ENCODE data around the gene TSPAN3.

The TSPAN3 gene

DNA sequence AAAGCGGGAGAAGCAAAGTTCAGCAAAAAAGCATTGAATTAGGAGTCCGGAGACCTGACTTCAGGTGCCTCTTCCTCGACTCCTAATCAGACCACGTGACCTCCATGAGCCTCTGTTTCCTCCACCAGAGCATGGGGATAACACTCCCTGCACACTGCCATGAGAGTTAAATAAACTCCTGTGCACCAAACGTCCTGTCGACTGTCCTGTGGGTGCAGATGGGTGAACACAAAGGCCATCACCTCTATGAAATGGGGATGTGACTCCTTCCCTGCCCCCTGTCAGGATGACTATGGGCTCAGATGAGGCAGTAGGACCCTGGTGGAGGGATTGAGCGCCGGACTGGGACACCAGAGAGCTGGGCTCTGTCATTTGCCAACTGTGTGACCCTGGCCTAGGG lies 13.5 kb upstream of the TSPAN3 start:
- no peak for DNase-seq (ENCODE audit: low read depth)

DNA sequence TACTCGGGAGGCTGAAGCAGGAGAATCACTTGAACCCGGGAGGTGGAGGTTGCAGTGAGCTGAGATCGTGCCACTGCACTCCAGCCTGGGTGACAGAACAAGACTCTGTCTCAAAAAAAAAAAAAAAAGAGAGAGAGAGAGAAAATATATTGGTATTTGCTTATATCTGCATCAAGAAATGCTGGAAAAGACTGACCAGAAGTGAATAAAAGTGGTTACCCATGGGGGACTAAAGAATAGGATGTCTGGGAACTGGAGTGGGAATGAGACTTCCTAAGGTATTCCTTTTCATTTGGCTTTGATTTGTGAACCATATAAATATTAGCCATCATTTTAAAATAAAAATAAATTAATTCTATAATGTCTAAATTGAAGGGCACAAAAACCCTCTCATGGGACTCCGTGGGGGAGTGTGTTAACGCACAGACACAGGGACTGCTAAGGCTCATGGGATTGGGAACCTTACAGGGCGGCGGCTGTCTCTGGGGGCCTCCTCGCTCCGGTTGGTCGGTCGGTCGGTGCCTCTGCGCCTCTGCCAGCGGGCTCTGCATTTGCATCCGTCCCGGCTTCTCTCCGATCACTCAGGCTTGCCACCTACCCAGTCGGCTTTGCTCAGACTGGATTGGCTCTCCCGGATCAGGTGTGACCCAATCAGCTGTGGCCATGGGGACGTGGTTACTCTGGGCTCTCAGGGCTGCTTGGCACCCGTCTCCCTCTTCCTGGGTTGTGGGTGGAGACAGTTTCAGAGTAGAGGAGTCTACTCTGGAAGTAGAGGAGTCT lies 12.7 kb upstream of the TSPAN3 start:
- DNase-seq (ENCODE audit: low read depth): peak; percentile 23

DNA sequence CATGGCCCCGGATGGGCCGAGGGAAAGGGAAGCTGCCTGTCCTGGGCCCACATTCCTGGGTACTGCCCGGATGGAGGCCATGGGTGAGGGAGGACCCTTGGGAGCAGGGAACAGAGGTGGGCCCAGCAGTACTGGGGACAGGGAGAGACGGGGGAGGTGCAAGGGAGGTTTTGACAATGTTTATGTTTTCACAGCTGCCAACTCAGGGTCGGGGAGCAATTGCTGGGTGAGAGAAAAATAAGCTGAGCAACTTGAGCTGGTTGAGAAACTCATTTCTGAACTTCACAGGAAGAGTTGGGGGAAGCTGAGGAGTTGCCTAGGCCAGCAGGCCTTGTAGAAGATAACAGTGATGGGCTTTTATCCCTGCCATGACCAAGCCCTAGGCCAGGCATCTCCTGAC lies 11.1 kb upstream of the TSPAN3 start:
- DNase-seq (ENCODE audit: low read depth): no peak

DNA sequence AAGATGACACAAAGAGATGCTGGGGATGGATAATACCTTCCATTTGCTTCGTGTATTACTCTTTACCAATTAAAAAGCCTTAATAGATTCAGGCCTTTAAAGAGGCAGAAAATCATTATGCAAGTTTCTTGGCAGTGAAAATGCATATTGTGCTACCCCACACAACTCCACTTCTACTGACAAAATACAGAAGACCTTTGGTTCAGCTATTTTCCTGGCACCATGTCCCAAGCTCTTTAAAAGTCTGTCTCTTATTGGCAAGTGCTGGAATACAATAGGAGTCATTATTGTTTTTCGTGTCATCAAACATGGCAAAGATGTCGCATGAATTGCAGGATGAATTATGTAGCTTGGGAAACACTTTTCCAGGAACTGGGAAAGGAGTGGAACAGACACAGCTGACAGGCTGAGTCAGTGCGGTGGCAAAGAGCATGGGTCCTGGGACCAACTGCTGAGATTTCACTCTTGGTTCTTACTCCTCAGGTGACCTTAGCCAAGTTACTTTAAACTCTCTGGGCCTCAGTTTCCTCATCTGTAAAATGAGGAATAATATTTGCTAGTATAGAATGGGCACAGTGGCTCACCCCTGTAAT lies 5.5 kb upstream of the TSPAN3 start:
- no peak for DNase-seq (ENCODE audit: low read depth)

DNA sequence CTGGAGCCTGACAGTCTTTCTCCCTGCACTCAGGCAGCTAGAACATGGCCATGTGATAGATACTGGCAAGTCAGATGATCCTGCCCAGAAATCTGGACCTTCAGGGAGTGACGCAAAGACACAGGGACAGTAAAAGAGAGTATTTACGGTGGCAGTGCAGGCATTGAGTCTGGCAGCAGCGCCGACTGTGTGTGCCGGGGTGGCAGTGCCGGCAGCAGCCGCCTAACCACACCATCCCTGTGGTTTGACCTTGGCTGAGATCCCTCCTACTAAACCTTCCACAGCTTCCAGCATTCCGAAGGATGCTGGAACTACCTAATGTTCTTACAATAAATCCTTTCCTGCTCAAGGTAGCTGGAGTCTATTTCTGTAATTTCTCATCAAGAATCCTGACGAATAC lies 4.6 kb upstream of the TSPAN3 start:
- DNase-seq (ENCODE audit: low read depth): no peak

DNA sequence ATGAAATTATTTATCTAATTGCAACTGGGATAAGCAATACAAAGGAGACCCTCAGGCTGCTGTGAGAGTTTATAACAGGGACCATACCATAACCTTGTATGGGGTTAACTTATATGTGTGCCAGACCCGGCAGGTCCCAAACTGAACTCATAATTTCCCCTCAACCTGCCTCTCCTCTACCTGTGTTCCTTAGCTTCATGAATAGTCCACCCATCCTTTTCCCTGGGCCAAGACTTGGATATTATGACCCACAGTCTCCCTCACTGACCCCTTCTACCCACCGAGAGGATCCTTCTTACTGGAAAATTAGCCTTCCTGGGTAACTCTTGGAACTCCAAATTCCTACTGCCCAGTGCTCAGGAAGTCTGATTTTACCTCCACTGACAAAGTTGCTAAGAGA lies 3.4 kb upstream of the TSPAN3 start:
- DNase-seq (ENCODE audit: low read depth): no peak

DNA sequence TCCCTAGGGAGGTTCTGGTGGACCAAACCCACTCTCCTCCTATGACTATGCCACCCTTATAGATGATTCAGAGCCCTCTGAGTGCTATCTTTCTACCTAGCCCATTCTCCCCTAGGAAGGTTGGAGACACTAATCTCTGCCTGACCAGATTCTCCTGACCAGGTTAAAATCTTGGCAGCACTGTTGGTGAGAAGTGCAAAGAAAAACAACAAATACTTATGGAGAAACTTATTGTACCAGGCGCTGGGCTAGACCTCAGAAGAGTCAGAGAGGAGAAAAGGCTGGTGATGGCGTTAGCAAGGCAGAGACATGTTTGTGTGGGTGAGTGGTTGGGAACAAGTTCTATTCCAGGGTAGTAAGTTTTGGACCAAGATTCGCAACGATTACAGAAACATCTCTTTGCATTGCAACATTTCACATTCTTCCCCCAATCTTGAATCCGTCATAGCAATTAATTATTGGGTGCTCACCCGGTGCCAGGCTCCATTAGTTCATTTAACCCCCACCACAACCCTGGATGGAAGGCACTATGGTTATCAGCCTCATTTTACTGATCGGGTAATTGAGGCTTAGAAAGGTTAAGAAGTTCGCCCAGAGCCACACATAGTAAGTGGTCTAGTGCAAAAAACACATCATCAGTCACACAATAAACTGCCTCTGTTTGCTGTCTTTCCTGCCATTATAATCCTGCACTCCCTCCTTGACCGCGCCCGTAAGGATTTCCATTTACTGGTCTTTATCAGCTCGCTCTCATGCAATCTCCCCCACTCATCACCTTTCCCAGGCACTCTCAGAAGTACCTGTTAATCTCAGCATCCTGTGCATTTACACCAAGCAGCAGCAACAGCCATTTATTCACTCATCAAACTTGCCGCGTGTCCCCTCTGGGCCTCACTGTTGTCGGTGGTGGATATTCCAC lies 655 bp upstream of the TSPAN3 start:
- DNase-seq (ENCODE audit: low read depth): no peak

DNA sequence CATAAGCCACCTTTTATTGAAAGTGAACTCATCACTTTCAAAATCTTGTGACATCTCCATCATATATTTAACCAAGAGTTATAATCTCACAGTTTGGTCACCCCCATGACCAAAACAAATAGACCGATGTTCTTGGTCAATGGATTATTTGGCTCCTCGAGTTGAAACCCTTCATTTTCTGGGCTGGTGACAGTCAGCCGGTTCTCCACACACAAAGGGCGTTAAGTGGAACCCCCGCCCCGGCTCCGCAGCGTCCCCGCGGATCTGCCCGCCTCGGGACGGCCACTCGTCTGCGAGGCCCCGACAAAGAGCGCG lies 772 bp downstream of the TSPAN3 start:
- no peak for DNase-seq (ENCODE audit: low read depth)

DNA sequence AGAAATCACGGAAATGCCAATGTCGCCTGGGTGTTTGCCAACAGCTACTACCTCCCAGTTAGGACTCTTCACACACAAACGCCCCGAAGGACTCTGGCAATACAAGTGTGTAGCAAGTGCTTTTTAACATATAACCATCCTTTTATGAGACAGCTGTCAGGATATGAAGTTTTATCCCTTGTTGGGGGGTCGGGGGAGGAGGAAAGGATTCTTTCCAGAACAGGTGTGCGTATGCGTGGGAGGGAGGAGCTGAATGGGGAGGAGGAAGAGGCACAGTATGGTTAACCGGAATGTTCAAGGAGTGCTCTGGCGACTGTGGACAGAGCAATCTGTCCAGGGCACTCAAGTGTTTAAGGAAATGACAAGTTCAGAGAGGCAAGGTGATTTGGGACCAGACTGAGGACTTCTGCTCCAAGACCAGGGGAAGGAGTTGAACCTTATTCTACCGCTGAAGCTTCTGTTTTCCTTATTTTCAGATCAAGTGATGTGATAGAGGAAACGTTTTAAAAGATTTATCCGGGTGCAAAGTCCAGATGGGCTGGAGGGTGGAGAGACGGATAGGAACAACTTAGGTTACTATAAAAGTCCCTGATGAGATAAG lies 1.3 kb downstream of the TSPAN3 start:
- DNase-seq (ENCODE audit: low read depth): no peak

DNA sequence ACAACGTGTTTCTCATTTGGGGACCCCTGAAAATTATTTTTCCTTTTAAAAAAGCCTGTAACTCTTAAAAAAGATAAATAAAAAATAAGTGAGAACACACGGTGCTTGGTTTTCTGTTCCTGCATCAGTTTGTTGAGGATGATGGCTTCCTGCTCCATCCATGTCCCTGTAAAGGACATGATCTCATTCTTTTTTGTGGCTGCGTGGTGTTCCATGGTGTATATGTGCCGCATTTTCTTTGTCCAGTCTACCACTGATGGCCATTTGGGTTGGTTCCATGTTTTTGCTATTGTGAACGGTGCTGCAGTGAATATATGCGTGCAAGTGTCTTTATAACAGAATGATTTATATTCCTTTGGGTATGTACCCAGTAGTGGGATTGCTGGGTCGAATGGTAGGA lies 2.3 kb downstream of the TSPAN3 start:
- no peak for DNase-seq (ENCODE audit: low read depth)

DNA sequence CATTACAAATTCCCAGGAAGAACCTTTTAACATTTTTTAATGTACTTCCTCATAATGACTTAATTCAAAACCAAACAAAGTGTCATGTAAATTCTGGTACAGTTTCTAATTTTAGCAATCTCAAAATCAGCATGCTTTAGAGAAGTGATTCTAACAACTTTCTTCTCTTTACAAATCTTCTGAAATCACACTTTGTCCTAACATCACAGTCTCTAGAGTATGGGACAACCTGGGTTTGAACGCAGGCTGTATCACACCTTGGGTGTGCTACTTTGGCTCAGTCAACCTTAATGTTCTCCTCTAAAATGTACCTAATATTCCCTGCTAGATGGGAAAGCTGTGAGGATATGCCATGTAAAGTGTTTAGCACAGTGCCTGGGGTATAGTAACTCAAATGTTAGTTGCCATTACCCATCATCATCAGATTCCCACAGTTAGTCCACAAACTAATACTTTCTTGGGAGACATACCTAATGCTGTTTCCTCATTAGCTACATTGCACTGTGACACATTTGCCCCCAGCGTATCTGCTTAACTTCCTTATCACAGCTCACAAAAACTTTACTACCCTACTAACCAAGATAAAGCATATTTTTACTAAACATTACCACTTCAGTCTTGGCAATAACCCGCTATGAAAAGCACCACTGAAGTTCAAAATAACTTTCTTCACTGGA lies 3.1 kb downstream of the TSPAN3 start:
- no peak for DNase-seq (ENCODE audit: low read depth)

DNA sequence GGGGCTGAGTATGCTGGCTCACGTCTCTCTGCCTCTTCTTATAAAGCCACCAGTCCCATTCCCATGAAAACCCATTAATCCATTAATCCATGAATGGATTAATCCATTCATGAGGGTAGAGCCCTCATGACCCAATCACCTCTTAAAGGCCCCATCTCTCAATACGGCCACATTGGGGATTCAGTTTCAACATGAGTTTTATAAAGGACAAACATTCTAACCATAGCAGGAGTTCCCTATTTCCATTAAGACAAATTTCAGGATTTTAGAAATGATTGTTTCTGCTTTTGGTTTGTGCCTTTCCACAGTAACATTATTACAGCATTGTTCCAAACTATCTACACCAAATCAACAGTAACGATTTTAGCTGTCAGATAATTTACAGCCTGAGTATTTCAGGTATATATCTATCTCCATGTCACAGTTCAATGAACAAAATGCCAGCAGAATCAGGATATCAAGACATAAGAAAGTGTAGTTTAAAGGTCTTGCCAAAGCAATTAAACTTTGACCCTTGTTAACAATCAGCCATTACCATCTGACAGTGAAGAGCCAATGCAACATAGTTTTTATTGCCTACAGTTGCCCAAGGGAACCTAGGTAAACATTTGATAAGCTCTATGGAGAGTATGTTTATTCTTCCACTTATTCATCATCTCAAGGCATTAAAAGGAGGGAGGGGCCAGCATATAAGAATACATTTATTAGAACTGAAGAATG lies 3.8 kb downstream of the TSPAN3 start:
- DNase-seq (ENCODE audit: low read depth): no peak

DNA sequence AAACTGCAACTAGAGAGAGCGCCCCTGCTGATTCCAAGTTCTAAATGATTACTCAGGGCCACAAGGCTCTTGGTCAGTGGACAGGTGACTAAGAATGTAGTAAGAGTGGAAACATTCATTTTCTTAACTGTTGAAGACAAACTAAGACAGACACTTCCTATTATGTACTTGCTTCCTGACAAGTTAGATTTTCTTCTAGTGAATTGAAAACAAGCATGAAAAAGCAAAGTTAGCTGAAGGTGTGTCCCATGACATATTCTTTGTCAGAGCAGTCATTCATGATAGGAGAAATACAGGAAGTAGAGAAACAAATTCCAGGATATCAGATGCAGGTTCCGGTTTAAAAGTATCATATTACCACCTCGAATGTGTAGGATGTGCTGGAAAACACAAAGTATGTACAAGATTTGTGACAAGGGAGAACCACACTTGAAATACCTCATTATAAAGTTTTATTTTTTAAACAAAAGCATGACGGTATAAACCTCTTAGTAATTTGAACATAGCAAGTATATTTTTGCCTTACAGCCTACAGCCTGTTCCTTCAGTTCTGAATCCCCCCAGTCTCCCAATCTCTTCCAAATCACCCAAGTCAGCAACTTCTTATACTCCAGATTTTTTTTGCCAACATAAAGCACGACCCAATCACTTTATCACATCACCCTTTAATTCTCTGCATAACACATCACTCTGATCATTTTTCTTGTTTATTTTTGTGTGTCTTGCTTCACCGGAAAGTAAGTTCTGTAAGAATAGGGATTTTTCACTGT lies 6.2 kb downstream of the TSPAN3 start:
- no peak for DNase-seq (ENCODE audit: low read depth)

DNA sequence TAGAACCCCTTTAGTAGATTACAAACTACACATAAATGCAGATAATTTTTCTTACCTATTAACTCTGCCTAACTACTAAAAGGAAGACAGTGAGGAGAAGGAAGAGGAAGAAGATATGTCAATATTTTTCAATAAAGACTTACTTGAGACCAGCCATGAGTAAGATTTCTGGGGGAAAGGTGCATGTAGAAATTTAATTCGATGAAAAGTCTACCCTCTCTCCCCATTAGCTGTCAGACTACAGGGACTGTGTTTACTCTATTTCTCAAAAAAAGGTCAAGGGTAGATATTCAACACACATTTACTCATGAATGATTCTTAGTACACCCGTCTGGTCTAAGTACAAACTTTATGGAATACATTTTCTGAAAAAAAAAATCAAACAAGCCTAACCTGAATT lies 6.8 kb downstream of the TSPAN3 start:
- no peak for DNase-seq (ENCODE audit: low read depth)

DNA sequence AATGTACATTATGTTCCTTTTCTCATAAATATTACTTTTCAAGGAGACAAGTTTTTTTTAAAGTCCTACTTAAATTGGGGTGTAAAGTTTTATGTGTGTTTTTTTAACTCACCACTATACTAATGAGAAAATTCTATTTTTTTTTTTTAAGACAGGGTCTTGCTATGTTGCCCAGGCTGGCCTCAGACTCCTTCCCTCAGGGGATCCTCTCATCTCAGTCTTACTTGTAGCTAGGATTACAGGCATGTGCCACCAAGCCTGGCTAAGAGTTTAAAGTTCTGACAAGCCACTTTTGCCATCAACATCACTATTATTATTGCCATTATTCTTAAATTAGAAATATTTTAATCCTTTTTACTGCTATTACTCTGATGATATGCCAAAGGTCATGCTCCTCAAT lies 7.7 kb downstream of the TSPAN3 start:
- DNase-seq (ENCODE audit: low read depth): no peak

DNA sequence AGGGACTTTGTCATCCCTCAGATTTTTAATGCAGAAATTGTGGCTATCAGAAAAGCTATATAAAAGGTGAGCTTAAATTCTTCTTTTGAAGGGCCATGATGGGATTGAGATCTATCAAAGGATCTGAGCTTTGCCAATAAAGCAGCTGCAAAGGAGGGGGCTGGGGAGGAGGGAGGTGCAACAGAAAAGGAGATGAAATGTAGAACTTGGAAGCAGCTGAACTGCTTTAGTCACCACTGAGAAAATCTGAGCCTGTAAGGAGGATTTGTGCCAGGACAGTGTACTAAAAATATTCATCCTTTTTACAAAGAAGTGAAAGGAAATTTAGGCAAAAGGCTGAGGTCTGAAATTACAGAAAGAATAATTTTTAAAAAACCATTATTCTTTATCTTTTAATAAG lies 10.4 kb downstream of the TSPAN3 start:
- no peak for DNase-seq (ENCODE audit: low read depth)

DNA sequence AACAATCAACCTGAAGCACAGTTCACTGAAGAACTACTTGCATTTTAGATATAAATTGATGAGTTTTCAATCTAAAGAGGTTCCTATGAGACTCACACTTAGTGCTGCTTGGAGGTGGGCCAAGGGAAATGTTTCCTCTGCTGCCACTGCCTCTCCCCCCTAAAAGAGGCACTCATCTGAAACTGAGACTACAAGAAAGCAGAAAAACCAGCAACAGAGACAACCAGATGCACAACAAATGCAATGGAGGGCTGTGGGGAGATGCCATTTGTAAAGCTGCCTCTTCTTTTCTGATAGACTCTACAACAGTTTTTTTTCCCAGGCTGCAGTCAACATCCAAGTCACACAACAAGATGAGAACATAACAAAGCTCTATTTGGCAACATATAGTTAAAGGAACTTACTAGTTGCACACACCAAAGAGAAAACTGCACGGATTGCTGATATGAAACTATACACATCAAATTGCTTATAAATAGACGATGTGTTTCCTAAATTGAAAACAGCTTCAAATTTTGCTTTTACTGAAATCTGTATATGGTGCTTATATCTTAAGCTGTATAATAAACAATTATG lies 11.0 kb downstream of the TSPAN3 start:
- no peak for DNase-seq (ENCODE audit: low read depth)

DNA sequence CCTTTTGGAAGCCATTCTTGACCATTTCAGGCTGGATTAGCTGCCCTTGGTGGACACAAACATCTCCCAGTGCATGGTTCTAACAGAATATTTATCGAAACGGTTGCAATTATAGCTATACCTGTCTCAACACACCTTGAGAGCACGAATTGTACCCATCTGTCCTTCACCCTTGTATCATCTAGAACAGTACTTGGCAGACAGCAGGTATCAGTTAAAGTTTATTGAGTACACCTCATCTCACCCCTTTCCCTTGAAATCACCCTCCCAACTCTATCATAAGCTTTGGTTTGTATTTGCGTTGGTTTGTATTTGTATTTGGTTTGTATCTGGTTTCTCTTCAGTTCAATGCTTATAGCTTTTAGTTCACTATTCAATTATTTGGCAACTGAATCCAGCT lies 12.4 kb downstream of the TSPAN3 start:
- DNase-seq (ENCODE audit: low read depth): no peak

DNA sequence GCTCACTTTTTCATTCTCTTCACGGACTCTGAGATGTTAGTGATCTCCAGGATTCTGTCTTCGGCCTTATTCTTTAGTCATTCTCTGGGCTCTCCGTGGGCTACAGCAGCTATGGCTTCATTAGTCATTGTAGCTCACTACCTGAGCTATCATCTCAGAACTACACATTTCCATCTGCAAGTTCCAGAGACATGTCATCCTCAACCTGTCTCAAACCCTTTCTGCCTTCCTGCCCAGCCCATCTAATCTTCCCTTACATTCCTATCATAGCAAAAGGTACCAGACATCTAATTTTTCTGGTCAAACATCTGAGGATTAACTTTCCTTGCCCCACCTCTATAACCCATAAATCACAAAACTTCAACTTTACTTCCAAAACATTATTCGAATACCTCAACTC lies 13.2 kb downstream of the TSPAN3 start:
- DNase-seq (ENCODE audit: low read depth): no peak

DNA sequence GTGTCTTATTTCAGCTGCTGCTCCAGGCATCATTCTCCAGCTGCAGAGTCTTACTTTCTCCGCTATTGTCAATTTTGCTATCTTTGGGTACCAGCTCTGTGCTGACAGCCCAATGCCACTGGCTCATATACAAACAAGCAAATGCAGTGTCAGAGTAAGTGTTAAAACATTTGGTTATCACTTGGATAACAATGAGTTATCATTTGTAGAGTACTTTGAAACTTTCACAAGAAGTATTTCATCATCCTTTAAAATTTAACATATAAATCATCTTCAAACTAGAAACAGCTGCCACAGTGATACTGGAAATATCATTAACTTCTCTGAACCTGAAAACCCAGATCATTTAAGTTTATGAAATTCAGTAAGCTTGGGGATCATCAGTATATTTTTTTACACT lies 13.8 kb downstream of the TSPAN3 start:
- no peak for DNase-seq (ENCODE audit: low read depth)

Measured in activated gamma-delta T cell treated with anti-CD3 and anti-CD28 coated beads, Interleukin-2, amount 50 U/mL, for 16 hours (primary cell).